ENCODE measurements around the gene TNRC18.

- TF ChIP-seq, protein P1, sequence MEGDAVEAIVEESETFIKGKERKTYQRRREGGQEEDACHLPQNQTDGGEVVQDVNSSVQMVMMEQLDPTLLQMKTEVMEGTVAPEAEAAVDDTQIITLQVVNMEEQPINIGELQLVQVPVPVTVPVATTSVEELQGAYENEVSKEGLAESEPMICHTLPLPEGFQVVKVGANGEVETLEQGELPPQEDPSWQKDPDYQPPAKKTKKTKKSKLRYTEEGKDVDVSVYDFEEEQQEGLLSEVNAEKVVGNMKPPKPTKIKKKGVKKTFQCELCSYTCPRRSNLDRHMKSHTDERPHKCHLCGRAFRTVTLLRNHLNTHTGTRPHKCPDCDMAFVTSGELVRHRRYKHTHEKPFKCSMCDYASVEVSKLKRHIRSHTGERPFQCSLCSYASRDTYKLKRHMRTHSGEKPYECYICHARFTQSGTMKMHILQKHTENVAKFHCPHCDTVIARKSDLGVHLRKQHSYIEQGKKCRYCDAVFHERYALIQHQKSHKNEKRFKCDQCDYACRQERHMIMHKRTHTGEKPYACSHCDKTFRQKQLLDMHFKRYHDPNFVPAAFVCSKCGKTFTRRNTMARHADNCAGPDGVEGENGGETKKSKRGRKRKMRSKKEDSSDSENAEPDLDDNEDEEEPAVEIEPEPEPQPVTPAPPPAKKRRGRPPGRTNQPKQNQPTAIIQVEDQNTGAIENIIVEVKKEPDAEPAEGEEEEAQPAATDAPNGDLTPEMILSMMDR (conservative IDR thresholded peaks at IDR 0.05; ENCODE audit: low read length), result no peak
- TF ChIP-seq EZH2phosphoT487 (IDR thresholded peaks at IDR 0.05; ENCODE audit: borderline replicate concordance, low read depth, low read length), result no peak
These were observed 129.3 kb downstream of the TNRC18 start for GRCh38 chr7:5294169-5294987.
